Ishikawa (cell line): ENCODE data around the gene STK25.

Experiments
- CREB1 ChIP-seq: IDR thresholded peaks from 2 replicates; pipeline ENCODE4 v1.6.1; 2012; ENCODE audit warnings: low read depth
- EGR1 ChIP-seq: IDR thresholded peaks from 2 replicates; pipeline ENCODE4 v1.6.1; 2012
- MAX ChIP-seq: IDR thresholded peaks from 2 replicates; pipeline ENCODE4 v1.6.1; 2012
- RAD21 ChIP-seq: IDR thresholded peaks from 2 replicates; pipeline ENCODE4 v1.6.1; 2012; ENCODE audit warnings: low read depth
- REST ChIP-seq: IDR thresholded peaks from 2 replicates; pipeline ENCODE4 v1.6.1; 2012; ENCODE audit warnings: low read depth, mild to moderate bottlenecking

GRCh38 chr2:241547781-241548450 is 39.5 kb upstream of the STK25 start:
- TF ChIP-seq EGR1: no peak
- no peak for TF ChIP-seq MAX
- no peak for TF ChIP-seq RAD21
- no peak for TF ChIP-seq REST
- TF ChIP-seq CREB1: no peak
